HepG2 (cell line): Measurements from ENCODE around the gene NCOA1. TPM values are rescaled to one million over a fixed set of nuclear protein-coding genes. Genes with fewer than 3 reads are reported as not detected.

Experiments used
- ATAC-seq: fragments of 200-7000 bp; cut with Tn5 transposase; 3 replicates; pipeline ENCODE4 v1.9.1; 2020; ENCODE audit warnings: mild to moderate bottlenecking, moderate library complexity
- BruUV-seq: library from RNA; stranded (reverse); fragments of 400-500 nt; replicated peaks from 2 replicates; lab custom pipeline; 2021; lab: Mats Ljungman, UMichigan
- CTCF ChIA-PET: fragments of 300-600 bp; formaldehyde crosslinking; extraction: SDS; loops from one replicate; lab custom pipeline; 2021; ENCODE audit warnings: low total read pairs, inconsistent platforms, low intra/inter-chr PET ratio; lab: Yijun Ruan, JAX
- POLR2A ChIA-PET: fragments of 350-600 bp; sonication (Branson Sonifier 250); formaldehyde crosslinking; loops from one replicate; lab custom pipeline; 2020; ENCODE audit warnings: antibody characterized with exemption, inconsistent platforms; lab: Yijun Ruan, JAX
- DNase-seq: peaks from one replicate; pipeline ENCODE4 v3.0.0-alpha.2; 2015; ENCODE audit warnings: low spot score
- FAIRE-seq: peaks from 3 replicates; lab custom pipeline; 2011; peaks lifted over from hg19 to GRCh38; lab: Jason Lieb, UNC
- H2AFZ ChIP-seq: one replicate; pipeline ENCODE4 v1.6.1; 2011; ENCODE audit warnings: low read length, inconsistent platforms
- H3K27ac ChIP-seq: fragments of 300-600 bp; 3 replicates; pipeline ENCODE4 v1.8.0; 2011; ENCODE audit warnings: mixed run types, mild to moderate bottlenecking, mixed read lengths, low read length, inconsistent platforms; ENCODE audit not compliant: insufficient read depth; ENCODE audit errors: extremely low read length
- H3K27me3 ChIP-seq, 2 experiments: fragments of 200-600 bp in 1 of 2; 2 replicates in 1 of 2; 3 replicates in 1 of 2; pipeline versions ENCODE4 v1.6.0 to v1.8.0; 2011; ENCODE audit warnings: low read length in 2 of 2, mild to moderate bottlenecking in 2 of 2, moderate library complexity in 2 of 2, inconsistent platforms in 1 of 2; ENCODE audit not compliant: insufficient read depth in 2 of 2, control insufficient read depth in 1 of 2
- H3K36me3 ChIP-seq, 2 experiments: fragments of 200-600 bp in 1 of 2; replicated peaks in 1 of 2; 2 replicates in 1 of 2; 3 replicates in 1 of 2; pipeline versions ENCODE4 v1.5.1 to v1.8.0; 2011; ENCODE audit warnings: low read length in 2 of 2, inconsistent platforms in 1 of 2; ENCODE audit not compliant: insufficient read depth in 2 of 2, control insufficient read depth in 1 of 2
- H3K4me1 ChIP-seq: 2 replicates; pipeline ENCODE4 v1.5.1; 2012; ENCODE audit warnings: low read length, inconsistent platforms; ENCODE audit not compliant: insufficient read depth
- H3K4me2 ChIP-seq: 2 replicates; pipeline ENCODE4 v1.6.0; 2011; ENCODE audit warnings: low read depth, low read length, inconsistent platforms
- H3K4me3 ChIP-seq, 3 experiments: fragments of 200-600 bp in 1 of 3; sonication (generic), shearing (Covaris generic) in 1 of 3; replicated peaks in 1 of 3; 2 replicates each; pipeline ENCODE4 v1.5.1; 2011 to 2016; ENCODE audit warnings: low read length in 3 of 3, inconsistent platforms in 2 of 3, low read depth in 2 of 3, mild to moderate bottlenecking in 2 of 3, control low read depth in 1 of 3, mixed read lengths in 1 of 3; ENCODE audit not compliant: insufficient read depth in 1 of 3
- H3K79me2 ChIP-seq: one replicate; pipeline ENCODE4 v1.6.1; 2011; ENCODE audit warnings: low read length, inconsistent platforms; ENCODE audit not compliant: insufficient read depth
- H3K9ac ChIP-seq: 2 replicates; pipeline ENCODE4 v1.6.0; 2011; ENCODE audit warnings: mild to moderate bottlenecking, low read depth, low read length, inconsistent platforms; ENCODE audit not compliant: insufficient read depth
- H3K9me3 ChIP-seq: 2 replicates; pipeline ENCODE4 v1.5.1; 2012; ENCODE audit warnings: mild to moderate bottlenecking, low read length
- H4K20me1 ChIP-seq: 2 replicates; pipeline ENCODE4 v1.6.0; 2011; ENCODE audit warnings: inconsistent platforms, mild to moderate bottlenecking, low read length, moderate library complexity; ENCODE audit not compliant: insufficient read depth
- AGO2 ChIP-seq: fragments of 200-400 bp; formaldehyde crosslinking; optimal IDR thresholded peaks from 2 replicates; pipeline ENCODE3; 2017; ENCODE audit warnings: mild to moderate bottlenecking, low read depth, low read length, moderate library complexity
- BRCA1 ChIP-seq: sonication (generic); formaldehyde crosslinking; IDR thresholded peaks from 2 replicates; pipeline ENCODE4 v1.4.0; 2020; ENCODE audit warnings: missing genetic modification reagents
- ELK4 ChIP-seq: sonication (generic); formaldehyde crosslinking; IDR thresholded peaks from 2 replicates; pipeline ENCODE4 v1.9.0; 2021; ENCODE audit warnings: missing genetic modification reagents, borderline replicate concordance
- GFI1 ChIP-seq: sonication (generic); formaldehyde crosslinking; IDR thresholded peaks from 2 replicates; pipeline ENCODE4 v1.5.0; 2020; ENCODE audit warnings: missing genetic modification reagents, mild to moderate bottlenecking, borderline replicate concordance
- GTF3A ChIP-seq: sonication (generic); formaldehyde crosslinking; conservative IDR thresholded peaks from 2 replicates; pipeline ENCODE4 v1.4.0; 2020; ENCODE audit warnings: mild to moderate bottlenecking, missing genetic modification reagents
- LCORL ChIP-seq, 2 experiments: fragments of 450-650 bp in 1 of 2; sonication (generic) in 1 of 2; formaldehyde crosslinking in 1 of 2; IDR thresholded peaks; 2 replicates each; pipeline versions ENCODE4 v1.5.0 to v1.6.1; 2017 to 2020; ENCODE audit warnings: antibody characterized with exemption in 1 of 2, missing genetic modification reagents in 1 of 2
- MIXL1 ChIP-seq: IDR thresholded peaks from 2 replicates; pipeline ENCODE4 v1.6.1; 2016
- NPAS2 ChIP-seq: sonication (generic); formaldehyde crosslinking; IDR thresholded peaks from 2 replicates; pipeline ENCODE4 v1.8.0; 2022; ENCODE audit warnings: mild to moderate bottlenecking, missing genetic modification reagents, borderline replicate concordance
- ZNF567 ChIP-seq: sonication (generic); formaldehyde crosslinking; IDR thresholded peaks from 2 replicates; pipeline ENCODE4 v1.8.1; 2023; ENCODE audit warnings: mild to moderate bottlenecking, missing genetic modification reagents, borderline replicate concordance
- ZNF704 ChIP-seq: sonication (generic); formaldehyde crosslinking; IDR thresholded peaks from 2 replicates; pipeline ENCODE4 v1.8.1; 2023; ENCODE audit warnings: mild to moderate bottlenecking, inconsistent platforms, moderate library complexity, missing genetic modification reagents, borderline replicate concordance
- ZXDC ChIP-seq: sonication (generic); formaldehyde crosslinking; IDR thresholded peaks from 2 replicates; pipeline ENCODE4 v1.5.0; 2020; ENCODE audit warnings: mild to moderate bottlenecking, missing genetic modification reagents
- WGBS: methylation state at CpG from one replicate; pipeline ENCODE4 v1.1.6; 2017; ENCODE audit warnings: low lambda C conversion rate; 5-methylcytosine and 5-hydroxymethylcytosine counted together
- in situ Hi-C: cut with HindIII; loops from 2 replicates; pipeline ENCODE4 v1.10.0; 2017; ENCODE audit warnings: low pct_unique_long_range_greater_than_20kb; ENCODE audit not compliant: extremely low pct_ligation_motif_present
- intact Hi-C: fragments of 100-400 bp; cut with micrococcal nuclease; formaldehyde crosslinking; loops from one replicate; pipeline ENCODE4 v1.10.0; 2022; ENCODE audit not compliant: unreplicated experiment
- polyA plus RNA-seq, 8 experiments: library from polyadenylated mRNA; depleted of rRNA in 3 of 8; stranded (reverse) in 7 of 8; unstranded in 1 of 8; fragments of >200 nt; fragmentation: Illumina TruSeq in 4 of 8; extraction: Trizol in 4 of 8; gene quantifications; 2 replicates each; pipeline versions ENCODE4 v1.2.1 to v1.2.3, GENCODE V29; 2011 to 2016; ENCODE audit warnings: low read depth in 4 of 8, missing spikeins in 1 of 8, mixed read lengths in 1 of 8; ENCODE audit not compliant: insufficient read depth in 1 of 8
- total RNA-seq, 5 experiments: library from RNA; depleted of rRNA; stranded (reverse); fragments of >200 nt; fragmentation: Illumina TruSeq; extraction: Trizol; gene quantifications; 2 replicates each; pipeline ENCODE4 v1.2.3, GENCODE V29; 2016; ENCODE audit warnings: low read depth in 1 of 5

Gene NCOA1
- total and polyA plus RNA-seq, 2 of the 13 experiments (the other 11 are each of a cell fraction or from before 2014, with no cell fraction given), result 10.0 to 10.4 TPM

GRCh38 chr2:24672589-24672988 lies 181.5 kb downstream of the NCOA1 start (continued):
- TF ChIP-seq ZNF567 (CRISPR knock-in tag) (no peak), NPAS2 (CRISPR knock-in tag) (no peak), GTF3A (CRISPR knock-in tag) (no peak), ZXDC (CRISPR knock-in tag) (no peak), GFI1 (CRISPR knock-in tag) (no peak), ELK4 (CRISPR knock-in tag) (no peak), ZNF704 (no peak)

GRCh38 chr2:24675338-24675737 lies 184.3 kb downstream of the NCOA1 start:
- H3K79me2 ChIP-seq, result no peaks in the 10 kb centered on the region
- H4K20me1 ChIP-seq, result no peaks in the 10 kb centered on the region
- ChIA-PET POLR2A (no interaction called here), CTCF (no interaction called here)
- no peak for ATAC-seq
- H3K9ac ChIP-seq, result no peak overlapping the region
- intact Hi-C loops, result no loop called here
- H3K27ac ChIP-seq, result no peak overlapping the region
- H3K9me3 ChIP-seq, result no peaks in the 10 kb centered on the region
- H3K4me2 ChIP-seq, result no peak overlapping the region
- H3K4me1 ChIP-seq, result no peaks in the 10 kb centered on the region
- 93% methylated on average over 7 of the region's 7 CpGs for WGBS
- H3K4me3 ChIP-seq, result no peak overlapping the region
- no peaks in the 10 kb centered on the region for H3K27me3 ChIP-seq
- no TSS peak for BruUV-seq
- DNase-seq, result no peak
- FAIRE-seq, result no peak
- H3K36me3 ChIP-seq, result no peaks in the 10 kb centered on the region
- no peak overlapping the region for H2AFZ ChIP-seq
- TF ChIP-seq MIXL1 (CRISPR knock-in tag) (no peak), AGO2 (no peak), BRCA1 (CRISPR knock-in tag) (no peak), LCORL (IDR thresholded peaks at IDR 0.05) (no peak), LCORL (CRISPR knock-in tag; IDR thresholded peaks at IDR 0.05) (no peak)
- in situ Hi-C loops, result no loop called here
